RWPE1 (cell line): ENCODE data around the gene OR4D10.
A peak's percentile ranks its signal among the peaks of the same experiment; 100 is the strongest.

ENCODE experiments used
- CTCF ChIA-PET: fragments of 350-600 bp; sonication (Branson Sonifier 250); formaldehyde crosslinking; extraction: SDS; loops from one replicate; lab custom pipeline; 2021; lab: Yijun Ruan, JAX
- POLR2A ChIA-PET: fragments of 400-600 bp; formaldehyde crosslinking; extraction: SDS; loops from one replicate; lab custom pipeline; 2020; ENCODE audit warnings: antibody characterized with exemption; ENCODE audit not compliant: low non-redundant PET; lab: Yijun Ruan, JAX
- DNase-seq: peaks from one replicate; pipeline ENCODE4 v3.0.0; 2012; ENCODE audit warnings: low spot score
- H3K27ac ChIP-seq: fragments of 450-650 bp; 2 replicates; pipeline ENCODE4 v1.5.1; 2017
- CTCF ChIP-seq: fragments of 450-650 bp; conservative IDR thresholded peaks from 2 replicates; pipeline ENCODE4 v1.5.1; 2017; ENCODE audit warnings: low read depth, mild to moderate bottlenecking

OR4D10 gene

GRCh38 chr11:59473015-59473414 is at the start of gene OR4D10:
TSS of gene OR4D10 (plus strand) at chr11:59473315. CDS start at chr11:59477430, 4,115 bp downstream.
- DNase-seq: no peak
- POLR2A ChIA-PET: no interaction called here
- no peak for TF ChIP-seq CTCF
- H3K27ac ChIP-seq: no peak within 1 kb of the TSS
- CTCF ChIA-PET: interaction anchor here (1.0 kb wide), 1 partner anchor 23 kb away, joined by 3 read pairs; no protein-coding TSS in a partner anchor

GRCh38 chr11:59423835-59424234 is 49.3 kb upstream of the OR4D10 start:
- DNase-seq: no peak
- no peak for TF ChIP-seq CTCF
- POLR2A ChIA-PET: no interaction called here
- H3K27ac ChIP-seq: no peak overlapping the region
- CTCF ChIA-PET: interaction anchor here (0.6 kb wide), 1 partner anchor 873 kb away, joined by 3 read pairs; no protein-coding TSS in a partner anchor

GRCh38 chr11:59425131-59425530 is 48.0 kb upstream of the OR4D10 start:
- ChIA-PET CTCF (interaction anchor here (0.7 kb wide), 1 partner anchor 58 kb away, joined by 3 read pairs; no protein-coding TSS in a partner anchor), POLR2A (no interaction called here)
- no peak overlapping the region for H3K27ac ChIP-seq
- TF ChIP-seq CTCF: no peak
- DNase-seq: no peak

- H3K27ac ChIP-seq: no peak within 1 kb of the TSS
- POLR2A ChIA-PET: no interaction called here
- CTCF ChIA-PET: interaction anchor here (0.6 kb wide), 1 partner anchor 220 kb away, joined by 3 read pairs; no protein-coding TSS in a partner anchor
- DNase-seq: no peak
- TF ChIP-seq CTCF: no peak
These were observed 46.6 kb upstream of the OR4D10 start, which contains the start of gene OR5A2 for GRCh38 chr11:59426361-59427067. TSS of gene OR5A2 (minus strand) at chr11:59426413. CDS start at chr11:59422953, 3,460 bp downstream.

- H3K27ac ChIP-seq: no peak overlapping the region
- ChIA-PET CTCF (no interaction called here), POLR2A (no interaction called here)
- TF ChIP-seq CTCF: no peak
- DNase-seq: peak; percentile 11
These were observed 46.1 kb upstream of the OR4D10 start for GRCh38 chr11:59427068-59427382.

- DNase-seq: peak; percentile 42
- ChIA-PET POLR2A (no interaction called here), CTCF (interaction anchor here (0.6 kb wide), 1 partner anchor 232 kb away, joined by 3 read pairs; no protein-coding TSS in a partner anchor)
- no peak overlapping the region for H3K27ac ChIP-seq
- TF ChIP-seq CTCF: peak; percentile 83
These were observed 43.1 kb upstream of the OR4D10 start for GRCh38 chr11:59429924-59430516.
